Psoas muscle (tissue), 8 donors: ENCODE results near the gene SUPT20HL1. TPM values are rescaled to one million over a fixed set of nuclear protein-coding genes. Genes with fewer than 3 reads are reported as not detected.
A peak's percentile ranks its signal among the peaks of the same experiment; 100 is the strongest.
"Not testable (repeated sequence)": the region's sequence is repeated elsewhere in the genome, so short reads cannot be mapped to it uniquely, and the experiment has no call there.

Experiments
- ATAC-seq, 4 donors: fragments of 200-7000 bp; cut with Tn5 transposase; one replicate each; pipeline ENCODE4 v1.9.1; 2020; ENCODE audit warnings: moderate library complexity in 3 of 4, mild to moderate bottlenecking in 2 of 4
- DNase-seq, 2 donors: peaks; one replicate each; pipeline ENCODE4 v3.0.0-alpha.2; 2020
- H3K27ac ChIP-seq: fragments of 200-600 bp; one replicate; pipeline ENCODE4 v1.8.0; 2022
- H3K27me3 ChIP-seq, 3 donors: fragments of 200-600 bp in 1 of 3; one replicate each; pipeline versions ENCODE4 v1.6.1 to v1.8.0; 2013 to 2022; ENCODE audit warnings: low read length in 2 of 3, mild to moderate bottlenecking in 2 of 3, moderate library complexity in 1 of 3; ENCODE audit not compliant: insufficient read depth in 3 of 3
- H3K36me3 ChIP-seq, 2 donors: fragments of 200-600 bp in 1 of 2; one replicate each; pipeline versions ENCODE4 v1.6.1 to v1.8.0; 2013 to 2022; ENCODE audit warnings: low read depth in 1 of 2, mild to moderate bottlenecking in 1 of 2, moderate library complexity in 1 of 2; ENCODE audit not compliant: insufficient read depth in 1 of 2
- H3K4me1 ChIP-seq: fragments of 200-600 bp; one replicate; pipeline ENCODE4 v1.8.0; 2022
- H3K4me3 ChIP-seq: fragments of 200-600 bp; one replicate; pipeline ENCODE4 v1.8.0; 2022; ENCODE audit warnings: mild to moderate bottlenecking
- H3K9me3 ChIP-seq: fragments of 200-600 bp; one replicate; pipeline ENCODE4 v1.8.0; 2022
- WGBS, 3 donors: extraction: QIAGEN DNeasy Blood & Tissue Kit; methylation state at CpG; one replicate each; pipeline versions ENCODE4 v1.1.6 to v1.1.7; 2013; 5-methylcytosine and 5-hydroxymethylcytosine counted together
- intact Hi-C, 2 donors: fragments of 100-400 bp; cut with DNase I; formaldehyde crosslinking; loops; one replicate each; pipeline versions ENCODE4 v1.11.0 to v1.14.2; 2022
- polyA plus RNA-seq, 3 donors: library from polyadenylated mRNA; stranded (reverse); fragments of 200-250 nt; gene quantifications; one replicate each; pipeline ENCODE4 v1.2.3, GENCODE V29; 2013
- total RNA-seq, 4 donors: library from RNA; stranded (reverse); fragmentation: NEBNext Ultra II Directional in 2 of 4; extraction: Animal tissue kit (Norgen Biotek cat#: 25700) in 2 of 4; gene quantifications; one replicate each; pipeline versions ENCODE4 v1.2.1 to v1.2.4, GENCODE V29; 2021 to 2023
- TF ChIP-seq, protein P1 (sequence below): fragments of 200-600 bp; IDR thresholded peaks from one replicate; pipeline ENCODE4 v1.8.0; 2022; ENCODE audit warnings: antibody characterized with exemption
- donor health status: healthy with polysubstance abuse.
- donor health status: DM: no; HTN: no; CAD: no; lungs with moderate emphysema.
- donor health status: Bipolar disorder and iron deficiency.
- donor health status: healthy.
- donor health status: DM: yes; HTN: yes; CAD: no.
- donor health status: DM: no; HTN: no; CAD: no.
- donor health status: DM: no; HTN: no; CAD: no.
- donor health status: DM: yes; HTN: yes; CAD: no.

Gene SUPT20HL1
- total and polyA plus RNA-seq, 7 donors, result not detected

DNA sequence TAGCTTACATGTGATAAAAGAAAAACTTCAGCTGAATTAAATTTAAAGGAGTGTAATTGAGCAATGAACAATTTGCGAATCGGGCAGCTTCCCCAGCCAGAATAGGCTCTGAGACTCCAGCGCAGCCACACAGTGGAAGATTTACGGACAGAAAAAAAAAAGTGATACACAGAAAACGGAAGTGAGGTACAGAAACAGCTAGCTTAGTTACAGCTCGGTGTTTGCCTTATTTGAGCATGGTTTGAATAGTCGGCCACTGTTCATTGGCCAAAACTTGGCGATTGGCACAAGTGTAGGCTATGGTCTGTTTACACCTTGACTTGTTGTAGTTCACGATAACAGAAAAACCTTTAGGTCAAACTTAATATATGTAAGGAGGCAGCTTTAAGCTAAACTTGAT lies 16.7 kb upstream of the SUPT20HL1 start:
- no peaks in the 10 kb centered on the region for H3K9me3 ChIP-seq
- TF ChIP-seq, protein P1, sequence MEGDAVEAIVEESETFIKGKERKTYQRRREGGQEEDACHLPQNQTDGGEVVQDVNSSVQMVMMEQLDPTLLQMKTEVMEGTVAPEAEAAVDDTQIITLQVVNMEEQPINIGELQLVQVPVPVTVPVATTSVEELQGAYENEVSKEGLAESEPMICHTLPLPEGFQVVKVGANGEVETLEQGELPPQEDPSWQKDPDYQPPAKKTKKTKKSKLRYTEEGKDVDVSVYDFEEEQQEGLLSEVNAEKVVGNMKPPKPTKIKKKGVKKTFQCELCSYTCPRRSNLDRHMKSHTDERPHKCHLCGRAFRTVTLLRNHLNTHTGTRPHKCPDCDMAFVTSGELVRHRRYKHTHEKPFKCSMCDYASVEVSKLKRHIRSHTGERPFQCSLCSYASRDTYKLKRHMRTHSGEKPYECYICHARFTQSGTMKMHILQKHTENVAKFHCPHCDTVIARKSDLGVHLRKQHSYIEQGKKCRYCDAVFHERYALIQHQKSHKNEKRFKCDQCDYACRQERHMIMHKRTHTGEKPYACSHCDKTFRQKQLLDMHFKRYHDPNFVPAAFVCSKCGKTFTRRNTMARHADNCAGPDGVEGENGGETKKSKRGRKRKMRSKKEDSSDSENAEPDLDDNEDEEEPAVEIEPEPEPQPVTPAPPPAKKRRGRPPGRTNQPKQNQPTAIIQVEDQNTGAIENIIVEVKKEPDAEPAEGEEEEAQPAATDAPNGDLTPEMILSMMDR, result no peak
- no peaks in the 10 kb centered on the region for H3K36me3 ChIP-seq
- intact Hi-C loops, result no loop called here
- ATAC-seq (no peak), DNase-seq (no peak)
- 80 to 84% (median 80%) methylated on average over 9 of the region's 9 CpGs for WGBS, 3 donors
- no peaks in the 10 kb centered on the region for H3K4me1 ChIP-seq
- no peak overlapping the region for H3K27ac ChIP-seq
- H3K4me3 ChIP-seq, result no peak overlapping the region
- H3K27me3 ChIP-seq, result peaks cover 0 to 4% (median 0%) of the 10 kb centered on the region in 3 donors

DNA sequence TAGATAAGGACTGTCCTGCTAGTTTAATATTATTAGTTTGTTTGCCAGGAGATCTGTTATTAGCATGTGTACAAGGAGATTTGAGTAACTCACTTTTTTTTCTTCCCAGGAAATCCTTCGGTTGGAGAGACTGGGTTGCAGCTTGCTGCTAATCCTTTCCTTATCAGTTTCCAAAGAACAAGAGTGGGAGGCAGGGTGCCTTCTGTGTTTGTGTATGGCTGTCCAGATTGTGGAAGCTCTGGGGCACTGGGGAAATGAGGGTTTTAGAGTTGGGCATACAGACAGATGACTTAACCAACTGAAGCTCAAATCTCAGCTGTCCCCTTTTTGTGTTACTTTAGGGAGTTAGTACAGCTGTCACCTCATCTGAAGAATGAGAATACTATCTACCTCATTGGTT lies 12.6 kb upstream of the SUPT20HL1 start:
- 17 to 21% (median 18%) methylated on average over 1 of the region's 1 CpG for WGBS, 3 donors
- Histone ChIP-seq H3K27ac (no peak overlapping the region), H3K4me3 (no peak overlapping the region), H3K27me3 (peaks cover 0 to 8% (median 0%) of the 10 kb centered on the region in 3 donors), H3K36me3 (no peaks in the 10 kb centered on the region), H3K4me1 (no peaks in the 10 kb centered on the region), H3K9me3 (no peaks in the 10 kb centered on the region)
- ATAC-seq (no peak), DNase-seq (no peak)
- TF ChIP-seq, protein P1, result no peak
- intact Hi-C loops, result no loop called here

DNA sequence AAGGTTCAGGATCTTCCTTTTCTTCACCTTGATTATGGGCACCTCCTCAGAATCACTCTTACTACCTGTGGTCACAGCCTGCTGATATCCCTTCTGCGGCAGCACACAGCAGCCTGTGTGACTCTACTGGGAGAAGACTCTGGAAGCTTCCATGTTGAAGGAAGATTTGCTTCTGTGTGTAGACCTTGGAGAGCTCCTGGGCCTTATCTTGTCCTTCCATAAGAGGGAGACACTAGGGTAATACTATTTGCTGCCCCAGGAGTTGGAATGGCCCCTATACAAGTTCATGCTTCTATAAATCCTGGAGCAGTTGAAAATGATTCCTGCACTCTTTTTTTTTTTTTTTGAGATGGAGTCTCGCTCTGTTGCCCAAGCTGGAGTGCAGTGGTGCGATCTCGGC lies 10.2 kb upstream of the SUPT20HL1 start:
- peaks cover 0 to 4% (median 0%) of the 10 kb centered on the region in 3 donors for H3K27me3 ChIP-seq
- TF ChIP-seq, protein P1, result no peak

DNA sequence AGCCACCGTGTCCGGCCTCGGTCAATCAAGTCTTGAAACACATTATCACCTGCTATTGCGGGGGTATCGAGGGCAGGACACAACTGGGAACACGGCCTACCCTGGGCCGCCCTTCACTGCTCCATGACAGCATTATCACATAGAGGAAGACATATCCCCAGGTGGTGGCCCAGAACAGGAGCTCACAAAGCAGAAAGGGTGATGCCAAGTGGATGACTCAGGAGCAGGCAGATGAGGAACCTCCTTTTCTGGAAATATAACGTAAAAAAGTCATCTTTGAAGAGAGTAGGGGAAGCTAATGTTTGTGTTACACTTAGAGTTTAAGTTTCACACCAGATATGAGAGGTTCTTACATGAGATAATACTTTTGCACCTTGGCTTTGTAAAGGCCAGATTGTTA lies 5.3 kb upstream of the SUPT20HL1 start:
- ATAC-seq (no peak), DNase-seq (no peak)
- no peaks in the 10 kb centered on the region for H3K36me3 ChIP-seq
- no peaks in the 10 kb centered on the region for H3K4me1 ChIP-seq
- H3K9me3 ChIP-seq, result no peaks in the 10 kb centered on the region
- no peak overlapping the region for H3K4me3 ChIP-seq
- intact Hi-C loops, result no loop called here
- TF ChIP-seq, protein P1, result no peak
- no peak overlapping the region for H3K27ac ChIP-seq
- 87 to 94% (median 89%) methylated on average over 8 of the region's 8 CpGs for WGBS, 3 donors
- H3K27me3 ChIP-seq, result peaks cover 0 to 4% (median 0%) of the 10 kb centered on the region in 3 donors

More for the DNA sequence above, 10.2 kb upstream of the SUPT20HL1 start:
- ATAC-seq (no peak), DNase-seq (no peak)
- Histone ChIP-seq H3K4me3 (no peak overlapping the region), H3K27ac (no peak overlapping the region), H3K36me3 (no peaks in the 10 kb centered on the region), H3K4me1 (no peaks in the 10 kb centered on the region), H3K9me3 (no peaks in the 10 kb centered on the region)
- 88 to 100% (median 99%) methylated on average over 3 to 4 of the region's 4 CpGs for WGBS, 3 donors
- intact Hi-C loops, result no loop called here

DNA sequence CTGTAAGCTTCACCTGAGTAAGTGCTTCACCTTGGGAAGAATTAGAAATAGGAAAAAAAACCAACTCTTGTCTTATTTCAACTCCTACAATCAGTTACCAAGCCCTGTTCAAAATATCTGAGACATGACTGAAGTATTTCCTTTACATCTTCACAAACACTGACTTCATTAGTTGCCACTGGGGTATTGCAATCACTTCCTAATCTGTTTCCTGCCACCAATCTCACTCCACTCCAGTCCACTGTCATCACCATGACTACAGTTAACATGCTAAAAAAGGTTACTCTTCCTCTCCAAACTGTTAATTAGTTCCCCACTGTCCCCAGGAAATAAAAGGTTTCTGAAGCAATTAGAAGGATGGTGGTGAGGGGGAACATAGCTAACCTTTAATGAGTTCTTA lies 3.3 kb upstream of the SUPT20HL1 start:
- no peak overlapping the region for H3K27ac ChIP-seq
- no peaks in the 10 kb centered on the region for H3K9me3 ChIP-seq
- H3K4me3 ChIP-seq, result no peak overlapping the region
- no peaks in the 10 kb centered on the region for H3K36me3 ChIP-seq
- ATAC-seq, result no peak
- peaks cover 0 to 11% (median 0%) of the 10 kb centered on the region in 3 donors for H3K27me3 ChIP-seq
- intact Hi-C loops, result no loop called here
- H3K4me1 ChIP-seq, result no peaks in the 10 kb centered on the region
- no peak for DNase-seq
- TF ChIP-seq, protein P1, result no peak

DNA sequence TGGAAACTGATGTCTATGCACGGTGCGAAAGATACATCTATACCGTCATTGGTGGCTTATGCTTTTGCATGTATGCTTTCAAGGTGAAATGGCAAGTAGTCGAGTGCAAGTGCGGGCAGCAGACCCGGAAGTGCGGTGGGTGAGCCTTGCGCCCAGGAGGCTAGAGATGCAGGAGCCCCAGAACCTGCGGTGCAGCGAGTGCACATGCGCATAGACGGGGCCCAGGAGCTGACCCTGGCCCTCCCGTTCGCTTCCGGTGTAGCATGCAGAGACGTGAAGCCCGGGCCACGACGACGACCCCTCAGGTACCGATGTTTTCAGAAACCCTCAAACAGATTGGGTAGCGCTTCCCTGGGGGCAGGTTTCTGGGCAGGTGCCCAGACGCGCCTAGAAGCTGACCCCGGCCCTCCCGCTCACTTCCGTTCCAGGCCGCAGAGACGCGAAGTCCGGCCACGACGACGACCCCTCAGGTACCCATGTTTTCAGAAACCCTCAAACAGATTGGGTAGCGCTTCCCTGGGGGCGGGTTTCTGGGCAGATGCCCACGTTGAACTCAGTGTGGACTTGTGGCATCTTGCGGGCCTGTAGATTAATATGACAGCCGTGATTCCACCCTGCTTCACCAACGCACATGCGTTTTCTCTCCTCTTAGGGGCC lies 1.8 kb downstream of the SUPT20HL1 start:
- 88 to 97% (median 95%) methylated on average over 21 to 37 of the region's 41 CpGs for WGBS, 3 donors
- H3K36me3 ChIP-seq, ATAC-seq, H3K9me3 ChIP-seq, H3K4me3 ChIP-seq, H3K27ac ChIP-seq, H3K4me1 ChIP-seq, DNase-seq, intact Hi-C loops, H3K27me3 ChIP-seq: not testable (repeated sequence)

DNA sequence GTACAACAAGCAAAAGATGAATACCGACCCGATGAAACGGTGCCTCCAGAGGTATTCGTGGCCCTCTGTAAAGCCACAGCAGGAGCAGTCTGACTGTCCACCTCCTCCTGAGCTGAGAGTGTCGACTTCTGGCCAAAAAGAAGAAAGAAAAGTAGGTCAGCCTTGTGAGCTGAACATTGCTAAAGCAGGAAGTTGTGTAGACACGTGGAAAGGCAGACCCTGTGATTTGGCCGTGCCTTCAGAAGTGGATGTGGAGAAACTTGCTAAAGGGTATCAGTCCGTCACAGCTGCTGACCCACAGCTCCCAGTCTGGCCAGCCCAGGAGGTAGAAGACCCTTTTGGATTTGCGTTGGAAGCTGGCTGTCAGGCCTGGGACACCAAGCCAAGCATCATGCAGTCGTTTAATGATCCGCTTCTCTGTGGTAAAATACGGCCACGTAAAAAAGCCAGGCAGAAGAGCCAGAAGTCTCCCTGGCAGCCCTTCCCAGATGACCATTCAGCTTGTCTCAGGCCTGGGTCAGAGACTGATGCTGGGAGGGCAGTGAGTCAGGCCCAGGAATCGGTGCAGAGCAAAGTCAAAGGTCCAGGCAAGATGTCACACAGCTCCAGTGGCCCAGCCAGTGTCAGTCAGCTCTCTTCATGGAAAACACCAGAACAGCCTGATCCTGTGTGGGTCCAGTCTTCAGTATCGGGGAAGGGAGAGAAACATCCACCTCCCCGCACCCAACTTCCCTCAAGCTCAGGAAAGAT lies 3.2 kb downstream of the SUPT20HL1 start:
- H3K36me3 ChIP-seq, DNase-seq, intact Hi-C loops, H3K4me3 ChIP-seq, H3K27me3 ChIP-seq, H3K27ac ChIP-seq, H3K4me1 ChIP-seq, H3K9me3 ChIP-seq: not testable (repeated sequence)
- 38 to 59% (median 38%) methylated on average over 7 to 15 of the region's 16 CpGs for WGBS, 3 donors
- ATAC-seq, result peak in 1 of 4 donors; percentile 30
